HG02852 (cell line): Measurements from ENCODE around the gene ROR1.
"Not testable (repeated sequence)": the region's sequence is repeated elsewhere in the genome, so short reads cannot be mapped to it uniquely, and the experiment has no call there.

Experiments used
- ATAC-seq: cut with Tn5 transposase; IDR thresholded peaks from one replicate; pipeline ENCODE4 v1.9.1; 2021; ENCODE audit warnings: mild to moderate bottlenecking, moderate library complexity; ENCODE audit not compliant: unreplicated experiment

The ROR1 gene

GRCh38 chr1:64080941-64081562 lies 307.2 kb downstream of the ROR1 start:
- ATAC-seq, result no peak

GRCh38 chr1:64082459-64082858 lies 308.6 kb downstream of the ROR1 start:
- ATAC-seq, result no peak

DNA sequence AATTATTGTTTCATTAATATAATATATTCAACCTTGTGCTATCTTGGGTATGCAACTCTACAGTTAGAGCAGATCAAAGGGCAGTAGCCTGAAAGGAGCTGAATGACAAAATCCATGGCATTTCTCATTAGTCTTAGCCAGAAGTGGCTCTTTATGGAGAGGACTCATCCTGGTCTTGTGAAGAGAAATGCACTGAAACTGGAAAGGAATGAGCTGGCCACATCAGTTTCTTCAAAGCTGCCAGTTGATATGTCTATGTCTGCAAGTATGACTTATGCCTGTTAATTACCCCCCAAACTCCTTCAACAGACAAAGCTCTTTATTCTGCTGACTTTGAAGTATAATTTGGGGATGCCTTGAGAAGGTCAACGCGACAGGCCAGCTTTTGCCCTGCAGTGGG lies 310.6 kb downstream of the ROR1 start:
- no peak for ATAC-seq

DNA sequence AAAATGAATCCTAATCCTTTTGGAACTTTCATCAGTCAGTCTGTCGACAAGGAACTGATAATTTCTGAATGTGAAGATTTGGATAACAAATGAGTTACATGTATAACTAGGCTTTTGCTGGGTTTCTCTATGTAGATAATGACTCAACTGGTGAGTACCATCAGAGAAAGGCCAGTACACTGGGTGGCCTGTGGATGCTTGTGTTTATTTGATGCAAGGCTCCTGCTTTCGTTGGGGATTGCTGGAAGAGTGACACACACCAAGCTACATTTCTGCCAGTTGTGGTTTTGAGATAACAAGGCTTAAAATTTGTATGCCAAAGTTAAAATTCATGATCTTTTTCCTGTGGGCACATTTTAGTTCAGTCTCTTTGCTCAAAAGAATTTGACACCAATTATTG lies 314.0 kb downstream of the ROR1 start:
- no peak for ATAC-seq

- ATAC-seq, result no peak
Observed at GRCh38 chr1:64090436-64090835, 316.6 kb downstream of the ROR1 start.

DNA sequence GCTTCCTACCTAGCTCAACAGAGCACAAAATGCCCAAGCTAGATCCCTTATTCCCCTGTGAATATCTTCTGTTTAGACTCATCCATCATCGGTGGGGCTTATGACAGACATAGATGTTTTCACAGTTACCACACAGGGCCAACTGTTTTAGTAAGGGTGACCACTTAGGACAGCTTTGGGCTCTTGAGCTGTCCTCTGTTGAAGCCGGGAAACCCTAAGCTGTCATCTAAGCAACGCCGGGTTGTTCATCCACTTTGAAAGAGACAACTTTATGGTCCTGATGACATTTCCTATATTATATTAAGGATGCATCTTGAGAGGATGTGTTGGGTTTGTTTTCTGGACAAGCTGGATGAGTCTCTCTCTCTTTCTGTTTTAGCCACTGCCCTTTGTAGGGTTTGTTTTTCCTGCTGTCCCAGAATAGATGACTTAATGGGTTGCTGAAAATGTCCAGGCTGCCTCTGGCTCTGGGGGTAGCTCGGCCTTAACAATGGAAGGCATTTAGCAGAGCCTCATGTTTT lies 319.1 kb downstream of the ROR1 start:
- no peak for ATAC-seq

DNA sequence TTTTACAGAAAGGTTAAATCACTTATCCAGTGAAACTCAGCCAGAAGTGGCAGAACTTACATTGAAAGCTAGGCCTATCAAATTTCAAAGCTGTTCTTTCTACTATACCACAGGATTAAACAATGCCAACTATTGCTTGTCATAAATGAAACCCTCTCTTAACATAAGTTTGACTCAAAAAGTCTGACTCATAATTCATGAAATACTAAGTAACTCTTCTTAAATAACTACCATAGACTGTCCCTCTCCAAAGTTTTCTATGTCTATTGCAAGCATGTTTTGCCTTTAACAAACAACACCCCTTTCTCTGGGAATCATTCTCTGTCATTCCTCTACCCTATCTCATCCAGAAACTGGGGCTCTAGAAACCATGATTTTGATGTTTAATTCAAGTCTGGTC lies 320.1 kb downstream of the ROR1 start:
- ATAC-seq, result no peak

DNA sequence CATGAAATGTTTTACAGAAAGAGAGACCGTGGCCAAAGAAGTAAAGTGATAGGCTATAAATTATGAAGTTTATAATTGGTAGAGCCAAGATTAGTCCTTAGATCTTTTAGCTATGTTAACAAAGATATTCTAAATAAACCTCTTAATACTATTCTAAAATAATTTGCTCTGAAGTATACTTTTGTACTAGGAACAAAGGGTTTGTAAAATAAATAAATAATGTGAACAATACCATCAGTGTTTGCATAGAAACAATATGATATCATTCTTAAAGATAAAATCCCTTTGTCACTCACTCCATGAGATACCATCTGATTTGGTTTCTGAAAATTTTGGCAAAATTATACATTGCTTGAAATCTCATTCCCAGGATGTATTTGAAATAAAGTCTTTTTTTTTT lies 322.0 kb downstream of the ROR1 start:
- ATAC-seq, result no peak

- no peak for ATAC-seq
Observed at GRCh38 chr1:64097859-64098258, 324.0 kb downstream of the ROR1 start.

DNA sequence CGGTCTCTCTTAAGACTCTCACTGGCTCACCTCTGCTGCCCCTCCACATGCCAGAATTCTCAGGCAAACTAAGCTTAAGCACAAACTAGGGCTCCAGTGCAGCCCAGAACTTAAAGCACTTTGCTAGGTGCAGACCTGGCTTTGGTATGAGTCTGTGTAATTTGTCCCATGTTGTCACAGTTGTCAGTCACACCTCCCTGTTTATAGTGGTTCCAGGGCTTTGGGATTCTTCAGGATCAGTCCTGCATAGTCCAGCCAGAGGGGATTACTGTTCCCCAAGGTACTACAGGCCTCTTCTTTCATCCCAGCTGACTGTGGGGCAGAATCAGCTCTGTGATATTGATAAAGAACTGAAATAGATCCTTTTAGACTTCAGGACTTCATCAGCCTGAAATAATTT lies 324.6 kb downstream of the ROR1 start:
- ATAC-seq, result no peak

DNA sequence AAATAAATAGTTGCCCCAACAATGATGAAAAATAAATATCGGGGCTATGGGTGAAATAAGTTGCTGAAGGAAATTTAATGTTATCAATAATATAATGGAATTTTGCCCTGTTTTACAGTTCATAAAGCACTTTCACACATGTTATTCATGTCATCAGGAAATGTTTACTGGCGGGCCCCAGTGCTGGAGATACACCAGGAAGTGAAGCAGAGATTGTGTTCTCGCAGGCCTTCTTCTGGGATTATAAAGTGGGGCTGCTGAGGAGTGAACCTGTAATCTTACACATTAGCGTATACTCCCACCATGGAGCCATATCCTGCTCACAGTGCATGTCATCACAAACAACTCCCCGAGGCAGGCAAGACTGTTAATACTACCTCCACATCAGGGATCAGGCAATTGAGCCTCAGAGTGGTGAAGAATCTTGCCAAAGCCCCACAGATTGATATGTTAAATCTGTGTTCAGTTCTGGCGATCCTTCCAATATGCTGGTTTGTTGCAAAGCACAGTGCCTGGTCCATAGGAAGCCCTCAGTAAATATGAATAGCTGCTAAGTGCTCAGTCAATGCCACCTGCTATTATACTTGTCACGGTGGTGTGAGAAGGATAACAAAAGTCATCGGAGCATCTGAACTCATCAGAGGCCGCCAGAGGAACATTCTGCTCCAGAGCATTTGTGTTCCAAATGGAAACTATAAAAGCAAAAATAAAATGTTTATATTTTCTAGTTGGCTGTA lies 325.2 kb downstream of the ROR1 start:
- ATAC-seq, result no peak

- ATAC-seq, result no peak
Observed at GRCh38 chr1:64100791-64101190, 327.0 kb downstream of the ROR1 start.

- ATAC-seq, result not testable (repeated sequence)
Observed at GRCh38 chr1:64104585-64104984, 330.8 kb downstream of the ROR1 start.

GRCh38 chr1:64107118-64107519 lies 333.3 kb downstream of the ROR1 start:
- ATAC-seq, result no peak

DNA sequence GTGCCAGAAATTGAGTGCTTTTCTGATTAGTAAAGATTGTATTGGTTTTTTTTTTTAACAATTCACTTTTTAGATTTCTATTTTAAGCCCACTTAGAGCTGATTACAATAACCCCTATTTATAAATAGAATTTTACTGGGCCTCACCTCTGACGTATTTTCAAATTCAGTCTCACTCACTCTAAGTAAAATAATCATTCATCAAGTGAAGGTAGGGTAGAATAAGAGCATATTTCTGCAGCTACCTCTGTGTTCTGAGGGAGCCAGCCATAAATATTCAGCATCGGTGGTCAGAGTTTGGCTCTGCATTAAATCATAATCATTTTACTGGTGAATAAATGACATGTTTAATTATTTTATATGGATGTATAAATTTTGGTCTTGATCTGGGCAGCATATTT lies 333.8 kb downstream of the ROR1 start:
- ATAC-seq, result no peak

GRCh38 chr1:64110924-64111777 lies 337.3 kb downstream of the ROR1 start:
- ATAC-seq, result no peak

GRCh38 chr1:64111787-64112186 lies 338.0 kb downstream of the ROR1 start:
- ATAC-seq, result no peak

DNA sequence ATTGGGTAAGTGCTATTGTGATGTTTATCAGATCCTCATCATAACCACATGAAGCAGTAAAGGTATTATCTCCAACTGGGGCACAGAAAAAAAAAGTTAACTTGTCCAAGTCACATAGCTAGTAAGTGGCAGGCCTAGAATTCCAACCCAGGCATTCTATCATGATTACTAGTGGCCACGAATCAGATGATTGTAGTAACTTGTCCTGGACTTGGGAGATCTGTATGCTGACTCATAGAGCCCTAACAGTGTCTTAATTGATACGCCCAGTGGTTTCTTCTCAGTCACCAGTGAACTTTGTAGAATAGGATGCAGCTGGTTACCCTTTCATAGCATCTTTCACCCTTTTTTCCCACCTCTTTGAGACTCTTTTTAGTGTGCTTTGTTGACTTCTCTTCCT lies 338.5 kb downstream of the ROR1 start:
- ATAC-seq, result no peak

- ATAC-seq, result no peak
Observed at GRCh38 chr1:64114012-64114525, 340.3 kb downstream of the ROR1 start.

DNA sequence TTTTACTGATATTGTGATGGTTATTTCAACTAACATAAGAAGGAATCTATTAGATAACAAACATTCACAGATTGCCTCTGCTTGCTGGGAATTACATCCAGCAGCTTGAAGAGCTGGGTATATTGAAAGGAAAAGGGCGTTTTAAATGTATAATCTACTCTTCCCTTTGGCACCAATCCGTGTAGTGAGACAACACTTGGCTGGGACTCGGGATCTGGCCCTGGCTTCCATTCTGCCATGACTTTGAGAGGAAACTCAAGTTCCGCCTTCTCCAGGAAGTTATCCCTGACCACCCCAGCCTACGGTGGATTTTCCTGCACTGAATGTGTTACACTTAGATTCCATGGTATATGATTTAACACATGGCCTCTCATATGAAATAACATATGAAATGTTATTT lies 342.7 kb downstream of the ROR1 start:
- ATAC-seq, result no peak

- no peak for ATAC-seq
Observed at GRCh38 chr1:64117492-64117891, 343.7 kb downstream of the ROR1 start.
